Measurements from ENCODE around the gene GABRG3. TPM values are rescaled to one million over a fixed set of nuclear protein-coding genes. Genes with fewer than 3 reads are reported as not detected.

The GABRG3 gene
- total and polyA plus RNA-seq, 2 experiments from 2014 or later: 0.10 to 1.4 TPM

DNA sequence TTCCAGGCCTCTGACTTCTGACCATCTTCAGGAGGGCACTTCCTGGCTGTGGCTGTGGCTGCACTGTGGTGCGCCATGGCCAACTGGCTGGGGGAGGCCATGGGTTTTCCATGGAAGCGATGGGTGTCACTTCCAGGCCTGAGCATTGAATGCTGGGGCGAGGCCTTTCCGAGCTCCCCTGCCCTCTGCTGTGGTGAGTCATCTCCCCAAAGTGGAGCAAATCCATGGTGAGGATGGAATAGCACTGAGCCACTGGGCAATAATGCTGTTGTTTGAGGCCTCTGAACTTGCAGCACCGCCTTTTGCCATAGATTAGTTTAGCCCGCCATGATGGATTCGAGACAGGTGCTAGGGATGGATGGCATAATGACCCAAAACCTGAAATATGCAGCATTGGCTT lies 155.5 kb downstream of the GABRG3 start:
- H3K36me3 Mint-ChIP-seq (ENCODE audit: low read depth): no peaks in the 10 kb centered on the region
- H3K4me3 ChIP-seq: no peak overlapping the region
- H3K27me3 Mint-ChIP-seq (ENCODE audit: insufficient read depth, low read depth, poor library complexity): peaks cover 3% of the 10 kb centered on the region
- no peaks in the 10 kb centered on the region for H3K36me3 ChIP-seq (ENCODE audit: insufficient read depth)
- no peak overlapping the region for H3K27ac Mint-ChIP-seq
- H4K20me1 ChIP-seq (replicated peaks; ENCODE audit: insufficient read depth): no peaks in the 10 kb centered on the region
- no peak for TF ChIP-seq JUNB (IDR thresholded peaks at IDR 0.05; ENCODE audit: unreplicated experiment)
- TF ChIP-seq CREB1 (CRISPR knock-in tag; IDR thresholded peaks at IDR 0.05; ENCODE audit: low read depth): no peak
- TF ChIP-seq ZNF114 (CRISPR knock-in tag; IDR thresholded peaks at IDR 0.05): no peak
- TF ChIP-seq, protein P1, sequence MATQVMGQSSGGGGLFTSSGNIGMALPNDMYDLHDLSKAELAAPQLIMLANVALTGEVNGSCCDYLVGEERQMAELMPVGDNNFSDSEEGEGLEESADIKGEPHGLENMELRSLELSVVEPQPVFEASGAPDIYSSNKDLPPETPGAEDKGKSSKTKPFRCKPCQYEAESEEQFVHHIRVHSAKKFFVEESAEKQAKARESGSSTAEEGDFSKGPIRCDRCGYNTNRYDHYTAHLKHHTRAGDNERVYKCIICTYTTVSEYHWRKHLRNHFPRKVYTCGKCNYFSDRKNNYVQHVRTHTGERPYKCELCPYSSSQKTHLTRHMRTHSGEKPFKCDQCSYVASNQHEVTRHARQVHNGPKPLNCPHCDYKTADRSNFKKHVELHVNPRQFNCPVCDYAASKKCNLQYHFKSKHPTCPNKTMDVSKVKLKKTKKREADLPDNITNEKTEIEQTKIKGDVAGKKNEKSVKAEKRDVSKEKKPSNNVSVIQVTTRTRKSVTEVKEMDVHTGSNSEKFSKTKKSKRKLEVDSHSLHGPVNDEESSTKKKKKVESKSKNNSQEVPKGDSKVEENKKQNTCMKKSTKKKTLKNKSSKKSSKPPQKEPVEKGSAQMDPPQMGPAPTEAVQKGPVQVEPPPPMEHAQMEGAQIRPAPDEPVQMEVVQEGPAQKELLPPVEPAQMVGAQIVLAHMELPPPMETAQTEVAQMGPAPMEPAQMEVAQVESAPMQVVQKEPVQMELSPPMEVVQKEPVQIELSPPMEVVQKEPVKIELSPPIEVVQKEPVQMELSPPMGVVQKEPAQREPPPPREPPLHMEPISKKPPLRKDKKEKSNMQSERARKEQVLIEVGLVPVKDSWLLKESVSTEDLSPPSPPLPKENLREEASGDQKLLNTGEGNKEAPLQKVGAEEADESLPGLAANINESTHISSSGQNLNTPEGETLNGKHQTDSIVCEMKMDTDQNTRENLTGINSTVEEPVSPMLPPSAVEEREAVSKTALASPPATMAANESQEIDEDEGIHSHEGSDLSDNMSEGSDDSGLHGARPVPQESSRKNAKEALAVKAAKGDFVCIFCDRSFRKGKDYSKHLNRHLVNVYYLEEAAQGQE (IDR thresholded peaks at IDR 0.05; ENCODE audit: unreplicated experiment): no peak
- TF ChIP-seq STAT1 (IDR thresholded peaks at IDR 0.05; ENCODE audit: unreplicated experiment): no peak
- no peak for TF ChIP-seq NANOG (IDR thresholded peaks at IDR 0.05; ENCODE audit: borderline replicate concordance)
- no peak for TF ChIP-seq EZH2phosphoT487 (IDR thresholded peaks at IDR 0.05; ENCODE audit: unreplicated experiment)
- TF ChIP-seq, protein P2, sequence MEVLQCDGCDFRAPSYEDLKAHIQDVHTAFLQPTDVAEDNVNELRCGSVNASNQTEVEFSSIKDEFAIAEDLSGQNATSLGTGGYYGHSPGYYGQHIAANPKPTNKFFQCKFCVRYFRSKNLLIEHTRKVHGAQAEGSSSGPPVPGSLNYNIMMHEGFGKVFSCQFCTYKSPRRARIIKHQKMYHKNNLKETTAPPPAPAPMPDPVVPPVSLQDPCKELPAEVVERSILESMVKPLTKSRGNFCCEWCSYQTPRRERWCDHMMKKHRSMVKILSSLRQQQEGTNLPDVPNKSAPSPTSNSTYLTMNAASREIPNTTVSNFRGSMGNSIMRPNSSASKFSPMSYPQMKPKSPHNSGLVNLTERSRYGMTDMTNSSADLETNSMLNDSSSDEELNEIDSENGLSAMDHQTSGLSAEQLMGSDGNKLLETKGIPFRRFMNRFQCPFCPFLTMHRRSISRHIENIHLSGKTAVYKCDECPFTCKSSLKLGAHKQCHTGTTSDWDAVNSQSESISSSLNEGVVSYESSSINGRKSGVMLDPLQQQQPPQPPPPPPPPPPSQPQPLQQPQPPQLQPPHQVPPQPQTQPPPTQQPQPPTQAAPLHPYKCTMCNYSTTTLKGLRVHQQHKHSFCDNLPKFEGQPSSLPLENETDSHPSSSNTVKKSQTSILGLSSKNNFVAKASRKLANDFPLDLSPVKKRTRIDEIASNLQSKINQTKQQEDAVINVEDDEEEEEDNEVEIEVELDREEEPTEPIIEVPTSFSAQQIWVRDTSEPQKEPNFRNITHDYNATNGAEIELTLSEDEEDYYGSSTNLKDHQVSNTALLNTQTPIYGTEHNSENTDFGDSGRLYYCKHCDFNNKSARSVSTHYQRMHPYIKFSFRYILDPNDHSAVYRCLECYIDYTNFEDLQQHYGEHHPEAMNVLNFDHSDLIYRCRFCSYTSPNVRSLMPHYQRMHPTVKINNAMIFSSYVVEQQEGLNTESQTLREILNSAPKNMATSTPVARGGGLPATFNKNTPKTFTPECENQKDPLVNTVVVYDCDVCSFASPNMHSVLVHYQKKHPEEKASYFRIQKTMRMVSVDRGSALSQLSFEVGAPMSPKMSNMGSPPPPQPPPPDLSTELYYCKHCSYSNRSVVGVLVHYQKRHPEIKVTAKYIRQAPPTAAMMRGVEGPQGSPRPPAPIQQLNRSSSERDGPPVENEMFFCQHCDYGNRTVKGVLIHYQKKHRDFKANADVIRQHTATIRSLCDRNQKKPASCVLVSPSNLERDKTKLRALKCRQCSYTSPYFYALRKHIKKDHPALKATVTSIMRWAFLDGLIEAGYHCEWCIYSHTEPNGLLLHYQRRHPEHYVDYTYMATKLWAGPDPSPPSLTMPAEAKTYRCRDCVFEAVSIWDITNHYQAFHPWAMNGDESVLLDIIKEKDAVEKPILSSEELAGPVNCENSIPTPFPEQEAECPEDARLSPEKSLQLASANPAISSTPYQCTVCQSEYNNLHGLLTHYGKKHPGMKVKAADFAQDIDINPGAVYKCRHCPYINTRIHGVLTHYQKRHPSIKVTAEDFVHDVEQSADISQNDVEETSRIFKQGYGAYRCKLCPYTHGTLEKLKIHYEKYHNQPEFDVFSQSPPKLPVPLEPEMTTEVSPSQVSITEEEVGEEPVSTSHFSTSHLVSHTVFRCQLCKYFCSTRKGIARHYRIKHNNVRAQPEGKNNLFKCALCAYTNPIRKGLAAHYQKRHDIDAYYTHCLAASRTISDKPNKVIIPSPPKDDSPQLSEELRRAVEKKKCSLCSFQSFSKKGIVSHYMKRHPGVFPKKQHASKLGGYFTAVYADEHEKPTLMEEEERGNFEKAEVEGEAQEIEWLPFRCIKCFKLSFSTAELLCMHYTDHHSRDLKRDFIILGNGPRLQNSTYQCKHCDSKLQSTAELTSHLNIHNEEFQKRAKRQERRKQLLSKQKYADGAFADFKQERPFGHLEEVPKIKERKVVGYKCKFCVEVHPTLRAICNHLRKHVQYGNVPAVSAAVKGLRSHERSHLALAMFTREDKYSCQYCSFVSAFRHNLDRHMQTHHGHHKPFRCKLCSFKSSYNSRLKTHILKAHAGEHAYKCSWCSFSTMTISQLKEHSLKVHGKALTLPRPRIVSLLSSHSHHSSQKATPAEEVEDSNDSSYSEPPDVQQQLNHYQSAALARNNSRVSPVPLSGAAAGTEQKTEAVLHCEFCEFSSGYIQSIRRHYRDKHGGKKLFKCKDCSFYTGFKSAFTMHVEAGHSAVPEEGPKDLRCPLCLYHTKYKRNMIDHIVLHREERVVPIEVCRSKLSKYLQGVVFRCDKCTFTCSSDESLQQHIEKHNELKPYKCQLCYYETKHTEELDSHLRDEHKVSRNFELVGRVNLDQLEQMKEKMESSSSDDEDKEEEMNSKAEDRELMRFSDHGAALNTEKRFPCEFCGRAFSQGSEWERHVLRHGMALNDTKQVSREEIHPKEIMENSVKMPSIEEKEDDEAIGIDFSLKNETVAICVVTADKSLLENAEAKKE (CRISPR knock-in tag; IDR thresholded peaks at IDR 0.05): no peak
- TF ChIP-seq, protein P3, sequence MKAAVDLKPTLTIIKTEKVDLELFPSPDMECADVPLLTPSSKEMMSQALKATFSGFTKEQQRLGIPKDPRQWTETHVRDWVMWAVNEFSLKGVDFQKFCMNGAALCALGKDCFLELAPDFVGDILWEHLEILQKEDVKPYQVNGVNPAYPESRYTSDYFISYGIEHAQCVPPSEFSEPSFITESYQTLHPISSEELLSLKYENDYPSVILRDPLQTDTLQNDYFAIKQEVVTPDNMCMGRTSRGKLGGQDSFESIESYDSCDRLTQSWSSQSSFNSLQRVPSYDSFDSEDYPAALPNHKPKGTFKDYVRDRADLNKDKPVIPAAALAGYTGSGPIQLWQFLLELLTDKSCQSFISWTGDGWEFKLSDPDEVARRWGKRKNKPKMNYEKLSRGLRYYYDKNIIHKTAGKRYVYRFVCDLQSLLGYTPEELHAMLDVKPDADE (IDR thresholded peaks at IDR 0.05): no peak
- no peak for TF ChIP-seq POLR2AphosphoS5 (IDR thresholded peaks at IDR 0.05; ENCODE audit: low read depth)
- TF ChIP-seq EZH2 (IDR thresholded peaks at IDR 0.05; ENCODE audit: low read depth, unreplicated experiment): no peak
- no peak for TF ChIP-seq ZNF331 (CRISPR knock-in tag; IDR thresholded peaks at IDR 0.05; ENCODE audit: low read depth)
- H3K9me2 ChIP-seq (ENCODE audit: insufficient read depth): no peaks in the 10 kb centered on the region; the same call in 1 of the 2 replicates
- H3K27me3 ChIP-seq (ENCODE audit: insufficient read depth): no peaks in the 10 kb centered on the region
- H3K4me3 Mint-ChIP-seq: no peak overlapping the region
- H2AFZ ChIP-seq: no peak overlapping the region
- H3K4me1 Mint-ChIP-seq: no peaks in the 10 kb centered on the region
- H3K9me3 Mint-ChIP-seq: no peaks in the 10 kb centered on the region
- H3K4me1 ChIP-seq (ENCODE audit: insufficient read depth): no peaks in the 10 kb centered on the region
- ATAC-seq: no peak
- H3K79me2 ChIP-seq (replicated peaks; ENCODE audit: insufficient read depth): no peaks in the 10 kb centered on the region
- no peak overlapping the region for H3K4me2 ChIP-seq
- DNase-seq (ENCODE audit: low spot score): no peak
- no peaks in the 10 kb centered on the region for H3F3A ChIP-seq (replicated peaks; ENCODE audit: low read depth)
- H3K27ac ChIP-seq (ENCODE audit: low read depth): no peak overlapping the region

Data from GM23338 (cell line).